GM21737 (cell line): Measurements from ENCODE around the gene IGFBPL1.

Source experiments
- ATAC-seq: cut with Tn5 transposase; IDR thresholded peaks from one replicate; pipeline ENCODE4 v1.9.1; 2021; ENCODE audit warnings: mild to moderate bottlenecking, moderate library complexity; ENCODE audit not compliant: unreplicated experiment

IGFBPL1 gene

GRCh38 chr9:38423973-38424843 lies at the start of gene IGFBPL1:
TSS of gene IGFBPL1 (minus strand) at chr9:38424454. CDS start at chr9:38424424, 30 bp downstream.
- ATAC-seq, result no peak

- ATAC-seq, result peak; percentile 65
These were observed 48.5 kb upstream of the IGFBPL1 start for GRCh38 chr9:38472583-38473249.

GRCh38 chr9:38467404-38467803 lies 43.1 kb upstream of the IGFBPL1 start:
- no peak for ATAC-seq

- ATAC-seq, result no peak
These were observed 29.6 kb upstream of the IGFBPL1 start for GRCh38 chr9:38453835-38454234.

GRCh38 chr9:38451162-38451561 lies 26.9 kb upstream of the IGFBPL1 start:
- ATAC-seq, result no peak

- ATAC-seq, result no peak
These were observed 23.4 kb upstream of the IGFBPL1 start for GRCh38 chr9:38447703-38448102.

GRCh38 chr9:38445154-38446043 lies 21.1 kb upstream of the IGFBPL1 start:
- ATAC-seq, result peak; percentile 87

- ATAC-seq, result no peak
These were observed 19.3 kb upstream of the IGFBPL1 start for GRCh38 chr9:38443597-38443996.

GRCh38 chr9:38443181-38443580 lies 18.9 kb upstream of the IGFBPL1 start:
- ATAC-seq, result no peak

GRCh38 chr9:38442473-38443096 lies 18.3 kb upstream of the IGFBPL1 start:
- no peak for ATAC-seq

- no peak for ATAC-seq
These were observed 17.3 kb upstream of the IGFBPL1 start for GRCh38 chr9:38441347-38442085.

GRCh38 chr9:38440516-38440915 lies 16.3 kb upstream of the IGFBPL1 start:
- ATAC-seq, result no peak

GRCh38 chr9:38439916-38440301 lies 15.7 kb upstream of the IGFBPL1 start:
- no peak for ATAC-seq

GRCh38 chr9:38439291-38439915 lies 15.1 kb upstream of the IGFBPL1 start:
- ATAC-seq, result no peak

GRCh38 chr9:38437193-38437823 lies 13.1 kb upstream of the IGFBPL1 start:
- ATAC-seq, result no peak

GRCh38 chr9:38436708-38437107 lies 12.5 kb upstream of the IGFBPL1 start:
- ATAC-seq, result no peak

- no peak for ATAC-seq
These were observed 11.3 kb upstream of the IGFBPL1 start for GRCh38 chr9:38435521-38435920.

- ATAC-seq, result no peak
These were observed 10.6 kb upstream of the IGFBPL1 start for GRCh38 chr9:38434853-38435252.

- no peak for ATAC-seq
These were observed 10.1 kb upstream of the IGFBPL1 start for GRCh38 chr9:38434365-38434764.
